Activated CD8-positive, alpha-beta memory T cell treated with anti-CD3 and anti-CD28 coated beads for 48 hours (primary cell): ENCODE results near the gene CMA1.
"Not testable (repeated sequence)": the region's sequence is repeated elsewhere in the genome, so short reads cannot be mapped to it uniquely, and the experiment has no call there.

ENCODE experiments used
- DNase-seq, 3 experiments: peaks; one replicate each; pipeline ENCODE4 v3.0.0-alpha.2; 2020; ENCODE audit warnings: low read depth in 2 of 3, low spot score in 2 of 3

CMA1 gene, protein sequence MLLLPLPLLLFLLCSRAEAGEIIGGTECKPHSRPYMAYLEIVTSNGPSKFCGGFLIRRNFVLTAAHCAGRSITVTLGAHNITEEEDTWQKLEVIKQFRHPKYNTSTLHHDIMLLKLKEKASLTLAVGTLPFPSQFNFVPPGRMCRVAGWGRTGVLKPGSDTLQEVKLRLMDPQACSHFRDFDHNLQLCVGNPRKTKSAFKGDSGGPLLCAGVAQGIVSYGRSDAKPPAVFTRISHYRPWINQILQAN

DNA sequence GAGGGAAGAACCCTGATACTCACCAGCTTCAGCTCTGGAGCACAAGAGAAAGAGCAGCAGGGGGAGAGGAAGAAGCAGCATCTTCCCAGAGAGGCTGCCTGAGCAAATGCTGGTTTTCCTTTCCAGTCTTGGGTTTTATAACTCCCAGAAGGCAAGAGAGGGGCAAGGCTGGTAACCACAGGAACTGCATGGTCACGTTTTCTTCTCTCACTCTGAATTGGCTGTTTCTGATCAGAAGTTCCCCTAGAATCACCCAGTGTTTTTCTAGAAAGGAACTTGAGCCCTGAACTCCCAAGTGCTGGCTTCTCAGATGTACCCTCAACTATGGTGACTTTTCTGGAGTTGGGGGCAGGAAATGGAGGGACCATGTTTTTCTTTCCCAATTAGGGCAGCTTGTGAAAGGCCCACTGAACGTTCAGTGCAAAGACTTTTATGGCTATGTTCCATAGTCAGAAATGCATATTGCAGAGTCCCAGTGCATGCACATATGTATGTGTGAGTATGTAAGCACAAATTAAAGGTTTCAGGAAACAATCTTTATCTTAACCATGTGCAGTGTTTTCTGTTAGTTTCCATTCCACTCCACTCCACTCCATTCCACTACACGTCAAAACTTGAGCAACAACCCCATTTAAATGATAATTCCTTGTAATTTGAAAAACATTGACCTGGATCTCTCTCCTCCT lies at the start of gene CMA1:
Gene CMA1 (minus strand): TSS at position 111 of the 686 bp plus-strand sequence. CDS start 30 bp downstream, at position 81.
- DNase-seq, result no peak

DNA sequence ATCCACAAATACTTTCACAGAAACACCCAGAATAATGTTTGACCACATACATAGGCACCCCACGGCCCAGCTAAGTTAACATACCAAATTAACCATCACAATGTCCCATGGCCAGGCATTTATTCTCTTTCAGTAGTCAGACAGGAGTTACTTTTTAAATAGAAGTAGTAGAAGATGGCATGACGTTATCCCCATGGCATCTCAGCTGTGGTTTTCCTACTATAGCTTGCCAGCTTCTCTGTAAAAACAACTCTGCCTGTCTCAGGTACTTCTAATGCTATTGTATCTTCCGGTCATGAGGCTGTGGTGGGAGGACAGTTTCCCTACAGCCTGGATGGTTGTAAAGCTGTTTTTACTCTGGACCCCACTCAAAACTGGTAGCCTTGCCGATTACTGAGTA lies 48.7 kb upstream of the CMA1 start:
- DNase-seq, result no peak

DNA sequence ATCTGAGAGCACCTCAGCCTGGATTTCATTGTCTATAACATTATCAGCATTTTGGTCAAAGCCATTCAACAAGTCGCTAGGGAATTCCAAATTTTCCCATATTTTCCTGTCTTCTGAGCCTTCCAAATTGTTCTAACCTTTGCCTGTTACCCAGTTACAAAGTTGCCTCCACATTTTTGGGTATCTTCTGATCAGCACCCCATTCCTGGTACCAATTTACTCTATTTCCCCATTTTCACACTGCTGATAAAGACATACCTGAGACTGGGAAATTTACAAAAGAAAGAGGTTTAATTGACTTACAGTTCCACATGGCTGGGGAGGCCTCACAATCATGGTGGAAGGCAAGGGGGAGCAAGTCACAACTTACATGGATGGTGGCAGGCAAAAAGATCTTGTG lies 41.0 kb upstream of the CMA1 start:
- DNase-seq, result not testable (repeated sequence)

DNA sequence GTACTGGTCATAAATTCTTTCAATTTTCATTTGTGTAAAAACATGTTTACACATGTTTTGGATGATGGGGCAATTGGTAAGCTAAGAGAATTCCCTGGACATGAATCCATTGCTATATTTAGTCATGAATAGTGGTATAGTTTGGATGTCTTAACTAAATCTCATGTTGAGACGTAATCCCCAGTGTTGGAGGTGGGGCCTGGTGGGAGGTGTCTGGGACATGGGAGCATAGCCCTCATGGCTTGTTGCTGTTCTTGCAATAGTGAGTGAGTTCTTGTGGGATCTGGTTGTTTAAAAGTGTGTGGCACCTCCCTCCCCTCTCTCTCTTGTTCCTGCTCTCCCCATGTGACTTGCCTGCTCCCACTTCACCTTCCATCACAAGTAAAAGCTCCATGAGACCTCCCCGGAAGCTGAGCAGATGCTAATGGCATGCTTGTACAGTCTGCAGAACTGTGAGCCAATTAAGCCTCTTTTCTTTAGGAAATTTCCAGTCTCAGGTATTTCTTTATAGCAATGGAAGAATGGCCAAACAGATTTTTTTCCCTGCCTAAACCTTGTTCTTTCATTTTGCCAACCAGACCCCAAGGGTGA lies 34.4 kb upstream of the CMA1 start:
- no peak for DNase-seq

DNA sequence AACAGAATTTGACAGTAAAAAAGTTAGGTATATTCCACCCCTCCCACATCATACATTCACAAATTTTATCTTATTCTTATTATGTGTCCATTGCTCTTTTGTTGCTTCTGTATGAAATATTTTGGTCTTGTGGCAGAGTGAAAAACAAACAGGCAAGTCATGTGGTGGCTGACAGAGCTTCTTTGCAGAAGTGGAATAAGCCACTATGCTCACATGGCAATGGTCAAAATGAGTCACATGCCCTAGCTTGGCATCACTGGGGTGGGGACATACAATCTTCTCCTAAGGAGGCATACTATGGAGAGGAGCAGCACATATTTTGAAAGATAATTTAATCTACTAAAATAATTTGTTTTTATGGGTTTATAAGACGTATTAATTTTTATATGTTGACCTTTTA lies 27.7 kb upstream of the CMA1 start:
- no peak for DNase-seq

DNA sequence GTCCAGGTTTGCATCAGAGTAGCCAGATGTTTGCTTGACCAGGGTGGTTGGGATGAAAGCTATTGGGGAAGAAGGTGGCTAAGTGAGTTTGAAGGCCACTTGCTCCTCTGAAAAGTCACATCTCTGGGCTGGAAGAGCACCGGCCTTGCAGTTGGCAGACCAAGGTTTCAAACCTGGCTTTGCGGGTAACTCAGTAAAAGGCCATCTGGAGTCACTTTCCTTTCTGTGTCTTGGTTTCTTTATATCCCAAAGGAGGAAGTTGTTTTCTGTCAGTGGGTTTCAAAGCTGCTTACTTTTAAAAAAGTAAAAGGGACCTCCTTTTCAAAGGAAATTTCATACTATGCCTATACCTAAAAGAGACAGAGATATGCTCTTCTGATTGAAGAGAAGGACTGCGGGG lies 26.2 kb upstream of the CMA1 start:
- DNase-seq, result no peak

DNA sequence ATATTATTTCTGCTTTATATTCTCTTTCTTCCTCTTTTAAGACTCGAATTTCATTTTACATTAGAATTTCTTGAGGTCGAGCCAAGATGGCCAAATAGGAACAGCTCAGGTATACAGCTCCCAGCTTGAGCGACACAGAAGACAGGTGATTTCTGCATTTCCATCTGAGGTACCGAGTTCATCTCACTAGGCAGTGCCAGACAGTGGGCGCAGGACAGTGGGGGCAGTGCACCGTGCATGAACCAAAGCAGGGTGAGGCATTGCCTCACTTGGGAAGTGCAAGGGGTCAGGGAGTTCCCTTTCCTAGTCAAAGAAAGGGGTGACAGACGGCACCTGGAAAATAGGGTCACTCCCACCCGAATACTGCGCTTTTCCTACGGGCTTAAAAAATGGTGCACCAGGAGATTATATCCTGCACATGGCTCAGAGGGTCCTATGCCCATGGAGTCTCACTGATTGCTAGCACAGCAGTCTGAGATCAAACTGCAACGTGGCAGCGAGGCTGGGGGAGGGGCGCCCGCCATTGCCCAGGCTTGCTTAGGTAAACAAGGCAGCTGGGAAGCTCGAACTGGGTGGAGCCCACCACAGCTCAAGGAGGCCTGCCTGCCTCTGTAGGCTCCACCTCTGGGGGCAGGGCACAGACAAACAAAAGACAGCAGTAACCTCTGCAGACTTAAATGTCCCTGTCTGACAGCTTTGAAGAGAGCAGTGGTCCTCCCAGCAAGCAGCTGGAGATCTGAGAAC lies 18.0 kb upstream of the CMA1 start:
- DNase-seq, result not testable (repeated sequence)

DNA sequence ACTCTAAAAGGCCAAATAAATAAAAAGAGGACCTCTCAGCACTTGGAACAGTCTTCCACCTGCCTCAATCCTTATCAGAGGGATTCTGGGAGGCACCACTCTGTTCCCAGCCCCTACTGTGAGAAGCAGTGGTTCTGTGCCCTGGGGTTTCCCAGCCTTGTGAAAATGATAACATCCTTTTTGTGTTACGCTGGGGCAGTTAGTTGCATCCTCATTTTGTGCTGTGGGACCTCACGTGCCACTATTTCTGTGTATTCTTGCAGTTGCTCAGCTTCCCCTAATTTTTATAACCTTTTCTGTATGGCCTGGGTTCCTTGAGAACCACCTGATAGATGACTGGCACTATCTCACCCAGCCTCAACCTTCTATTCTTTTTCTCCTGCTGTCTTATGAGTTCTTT lies 10.8 kb upstream of the CMA1 start:
- no peak for DNase-seq

DNA sequence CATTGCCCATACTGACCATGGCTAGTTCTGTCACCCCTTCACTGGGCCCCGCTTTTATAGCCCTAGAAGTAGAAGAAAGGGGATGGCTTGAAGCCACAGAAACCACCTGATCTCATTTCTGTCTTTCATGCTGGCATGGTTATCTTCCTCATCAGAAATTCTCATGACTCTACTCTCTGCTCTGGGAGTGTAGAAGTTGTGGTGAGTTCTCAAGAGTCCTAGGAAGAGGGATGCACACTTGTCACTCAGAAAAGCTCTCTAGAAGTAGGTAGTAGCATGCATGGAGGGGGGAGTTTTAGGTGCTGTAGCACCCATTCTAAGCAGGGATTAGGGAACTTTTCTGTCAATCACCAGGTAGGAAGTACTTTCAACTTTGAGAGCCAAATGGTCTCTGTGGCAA lies 6.1 kb upstream of the CMA1 start:
- DNase-seq, result no peak

DNA sequence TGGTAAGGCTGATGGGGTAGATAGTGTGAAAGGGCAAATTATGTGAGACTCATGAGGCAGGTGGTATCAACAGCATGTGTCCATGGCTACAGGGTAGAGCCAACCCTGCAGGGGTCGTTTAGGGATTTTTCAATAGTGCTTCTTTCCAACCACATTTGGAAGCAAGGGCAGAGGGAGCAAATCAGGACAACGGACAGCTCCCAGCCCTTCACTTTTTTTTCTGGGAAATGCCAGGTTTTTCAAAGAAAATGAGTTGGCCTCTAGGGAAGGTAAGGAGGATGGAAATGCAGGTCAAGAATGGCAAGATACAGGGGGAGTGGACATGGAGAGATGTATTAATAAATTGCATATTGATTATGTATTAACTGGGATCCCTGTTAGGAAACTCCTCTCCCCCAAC lies 4.9 kb upstream of the CMA1 start:
- no peak for DNase-seq

DNA sequence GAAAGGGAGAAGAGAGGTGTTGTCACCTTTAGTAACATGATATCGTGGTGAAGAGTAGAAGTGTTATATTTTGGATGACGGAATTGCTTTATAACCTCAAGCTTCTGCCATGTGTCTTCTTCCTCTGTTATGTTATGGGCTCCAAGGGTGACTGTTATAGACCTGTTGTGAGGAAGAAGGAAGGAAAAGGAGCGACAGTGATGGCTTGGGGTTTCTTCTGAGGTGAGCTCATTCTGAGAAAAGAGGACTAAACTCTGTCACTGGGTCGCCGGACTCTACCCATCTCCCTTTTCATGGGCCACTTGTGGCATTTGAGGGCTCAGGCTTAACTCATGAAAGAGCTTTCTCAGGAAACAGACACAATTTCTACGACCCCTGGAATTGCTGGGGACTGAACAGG lies 1.6 kb downstream of the CMA1 start:
- no peak for DNase-seq

DNA sequence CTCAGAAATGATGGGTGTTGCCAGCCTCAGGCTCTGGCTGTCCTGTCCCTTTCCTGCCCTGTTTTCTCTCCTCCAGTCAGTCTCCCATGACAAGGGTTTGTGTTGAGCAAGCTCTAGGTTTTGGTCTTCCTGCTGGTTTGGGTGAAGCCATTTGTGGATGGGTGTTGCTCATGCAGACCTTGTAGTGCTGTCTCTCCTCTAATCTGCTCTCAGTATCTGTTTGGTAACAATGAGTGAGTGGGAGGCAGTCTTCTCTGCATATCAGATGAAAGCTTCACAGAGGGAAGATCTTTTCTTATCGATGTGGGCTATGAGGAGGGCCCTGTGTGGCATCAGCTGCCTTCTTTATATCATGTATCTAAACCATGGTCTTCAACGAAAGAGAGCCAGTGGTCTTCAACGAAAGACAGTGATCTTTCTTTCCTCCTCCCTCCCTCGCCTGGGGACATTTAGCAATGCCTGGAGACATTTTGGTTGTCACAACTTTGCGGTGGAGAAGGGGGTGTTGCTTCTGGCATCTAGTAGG lies 3.6 kb downstream of the CMA1 start:
- DNase-seq, result no peak

DNA sequence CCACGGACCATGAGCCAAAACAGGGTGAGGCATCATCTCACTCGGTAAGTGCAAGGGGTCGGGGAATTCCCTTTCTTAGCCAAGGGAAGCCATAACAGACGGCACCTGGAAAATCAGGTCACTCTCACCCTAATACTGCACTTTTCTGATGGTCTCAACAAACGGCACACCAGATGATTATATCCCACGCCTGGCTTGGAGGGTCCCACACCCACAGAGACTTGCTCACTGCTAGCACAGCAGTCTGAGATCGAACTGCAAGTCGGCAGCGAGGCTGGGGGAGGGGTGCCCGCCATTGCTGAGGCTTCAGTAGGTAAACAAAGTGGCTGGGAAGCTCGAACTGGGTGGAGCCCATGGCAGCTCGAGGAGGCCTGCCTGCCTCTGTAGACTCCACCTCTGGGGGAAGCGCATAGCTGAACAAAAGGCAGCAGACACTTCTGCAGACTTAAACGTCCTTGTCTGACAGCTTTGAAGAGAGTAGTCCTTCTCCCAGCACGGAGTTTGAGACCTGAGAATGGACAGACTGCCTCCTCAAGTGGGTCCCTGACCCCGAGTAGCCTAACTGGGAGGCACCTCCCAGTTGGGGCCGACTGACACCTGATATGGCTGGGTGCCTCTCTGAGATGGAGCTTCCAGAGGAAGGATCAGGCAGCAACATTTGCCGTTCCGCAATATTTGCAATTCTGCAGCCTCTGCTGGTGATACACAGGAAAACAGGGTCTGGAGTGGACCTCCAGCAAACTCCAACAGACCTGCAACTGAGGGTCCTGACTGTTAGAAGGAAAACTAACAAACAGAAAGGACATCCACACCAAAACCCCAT lies 16.3 kb downstream of the CMA1 start:
- not testable (repeated sequence) for DNase-seq

DNA sequence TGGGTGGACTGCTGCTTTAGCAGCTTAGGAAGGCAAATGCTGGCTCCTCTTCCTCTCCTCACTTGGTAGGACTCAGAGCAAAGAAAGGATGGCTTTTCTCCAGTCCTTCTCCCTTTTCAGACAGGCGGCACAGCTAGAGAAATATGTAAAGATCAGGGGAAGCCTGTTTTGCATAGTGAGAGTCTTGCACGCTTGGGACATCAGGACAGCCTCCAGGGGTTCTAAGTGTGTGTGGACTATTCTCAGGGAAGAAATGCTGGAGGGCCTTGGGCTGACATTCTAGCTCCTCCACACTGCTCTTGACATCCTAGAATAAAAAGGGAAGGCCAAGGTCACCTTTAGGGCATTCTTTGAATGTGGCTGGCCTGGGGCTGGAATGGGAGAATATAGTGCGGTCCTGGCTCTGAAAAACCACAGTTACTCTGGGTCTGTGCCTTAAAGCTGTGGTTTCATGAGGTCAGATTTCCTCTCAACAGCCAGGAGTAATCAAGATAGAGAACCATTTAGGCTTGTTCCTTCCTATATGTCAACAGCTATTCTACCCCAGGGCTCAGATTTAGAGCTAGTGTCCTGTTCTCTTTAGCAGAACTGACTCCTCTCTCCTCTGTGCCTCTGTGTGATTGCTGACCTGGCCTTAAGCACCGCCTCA lies 24.3 kb downstream of the CMA1 start:
- DNase-seq, result no peak

DNA sequence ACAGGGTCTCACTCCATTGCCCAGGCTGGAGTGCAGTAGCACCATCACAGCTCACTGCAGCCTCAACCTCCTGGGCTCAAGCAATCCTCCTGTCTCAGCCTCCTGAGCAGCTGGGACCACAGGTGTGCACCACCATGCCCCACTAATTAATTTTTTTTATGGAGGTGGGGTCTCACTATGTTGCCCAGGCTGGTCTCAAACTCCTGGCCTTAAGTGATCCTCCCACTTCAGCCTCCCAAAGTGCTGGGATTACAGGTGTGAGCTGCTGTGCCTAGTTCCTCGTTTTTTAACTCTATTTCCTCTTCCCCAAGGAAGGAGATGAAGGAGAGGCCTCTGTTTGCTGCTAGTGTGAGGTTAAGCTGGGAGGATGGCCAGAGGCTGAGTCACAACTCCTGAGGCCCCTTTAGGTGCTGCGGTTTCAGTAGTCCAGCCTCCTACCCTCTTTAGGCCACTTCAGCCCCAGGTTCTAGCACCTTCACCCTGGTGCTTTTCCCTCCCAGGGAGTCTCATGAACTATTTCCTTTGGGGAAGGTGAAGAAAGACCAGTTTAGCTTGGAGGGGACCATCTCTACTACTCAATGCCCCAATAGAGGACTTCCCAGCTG lies 25.3 kb downstream of the CMA1 start:
- not testable (repeated sequence) for DNase-seq

DNA sequence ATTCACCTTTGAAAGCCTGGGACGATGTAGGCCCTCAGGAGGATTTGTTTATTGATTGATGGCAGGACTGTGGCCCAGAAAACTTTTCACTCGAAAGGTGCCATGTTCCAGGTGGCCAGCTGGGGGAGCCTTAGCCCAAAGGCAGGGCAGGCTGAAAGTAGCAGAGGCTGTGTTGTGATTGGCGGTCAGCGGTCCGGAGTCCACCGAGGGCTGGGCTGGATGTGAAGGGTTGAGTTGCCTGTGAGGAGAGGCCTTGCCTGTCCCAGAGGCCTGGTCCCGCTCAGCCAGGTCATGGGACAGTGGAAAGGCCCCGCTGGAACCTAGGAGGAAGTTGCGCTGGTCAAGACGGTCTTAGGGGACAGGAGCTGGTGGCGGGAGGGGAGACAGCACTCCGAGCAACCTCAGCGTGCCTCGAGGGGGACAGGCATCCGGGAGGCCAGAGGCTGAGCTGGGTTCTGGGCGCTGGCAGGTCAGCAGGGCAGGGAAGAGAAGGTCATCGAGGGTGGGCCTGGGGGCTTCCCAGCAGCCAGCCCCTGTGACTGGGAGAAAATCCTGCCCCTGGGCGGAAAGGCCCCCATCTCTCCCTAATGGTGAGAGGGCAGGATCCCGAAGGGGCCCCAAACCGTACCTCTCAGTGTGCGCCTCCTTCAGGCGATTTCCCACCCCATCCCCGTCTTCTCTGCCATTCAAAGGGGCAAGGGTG lies 26.3 kb downstream of the CMA1 start:
- peak; percentile 19 to 23 (median 22) for DNase-seq

DNA sequence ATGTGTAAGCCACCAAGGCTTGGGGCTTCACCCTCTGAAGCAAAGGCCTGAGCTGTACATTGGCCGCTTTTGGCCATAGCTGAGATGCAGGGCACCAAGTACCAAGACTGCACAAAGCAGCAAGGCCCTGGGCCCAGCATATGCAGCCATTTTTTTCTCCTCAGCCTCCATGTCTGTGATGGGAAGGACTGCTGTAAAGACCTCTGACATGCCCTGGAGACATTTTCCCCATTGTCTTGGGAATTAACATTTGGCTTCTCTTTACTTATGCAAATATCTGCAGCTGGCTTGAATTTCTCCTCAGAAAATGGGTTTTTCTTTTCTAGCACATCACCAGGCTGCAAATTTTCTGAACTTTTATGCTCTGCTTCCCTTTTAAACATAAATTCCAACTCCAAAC lies 28.1 kb downstream of the CMA1 start:
- not testable (repeated sequence) for DNase-seq

DNA sequence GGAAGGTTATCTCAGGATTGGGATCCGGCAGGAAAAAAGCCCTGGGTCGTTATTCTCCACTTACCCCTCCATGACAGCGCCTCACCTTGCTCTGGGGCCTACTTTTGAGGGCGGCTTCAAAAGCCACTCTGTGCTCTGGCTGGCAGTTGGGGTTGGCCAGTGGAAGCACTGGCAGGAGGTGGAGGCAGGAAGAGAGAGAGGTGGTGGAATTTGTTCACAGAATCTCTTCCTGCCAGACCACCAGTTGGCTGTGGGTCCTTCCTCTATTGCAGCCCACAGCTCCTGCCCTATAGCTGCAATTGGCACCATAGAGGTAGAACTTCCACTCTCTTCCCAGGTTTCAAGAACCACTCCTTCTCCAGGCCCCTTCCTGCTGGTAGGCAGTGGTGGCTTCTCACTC lies 32.8 kb downstream of the CMA1 start:
- DNase-seq, result no peak

DNA sequence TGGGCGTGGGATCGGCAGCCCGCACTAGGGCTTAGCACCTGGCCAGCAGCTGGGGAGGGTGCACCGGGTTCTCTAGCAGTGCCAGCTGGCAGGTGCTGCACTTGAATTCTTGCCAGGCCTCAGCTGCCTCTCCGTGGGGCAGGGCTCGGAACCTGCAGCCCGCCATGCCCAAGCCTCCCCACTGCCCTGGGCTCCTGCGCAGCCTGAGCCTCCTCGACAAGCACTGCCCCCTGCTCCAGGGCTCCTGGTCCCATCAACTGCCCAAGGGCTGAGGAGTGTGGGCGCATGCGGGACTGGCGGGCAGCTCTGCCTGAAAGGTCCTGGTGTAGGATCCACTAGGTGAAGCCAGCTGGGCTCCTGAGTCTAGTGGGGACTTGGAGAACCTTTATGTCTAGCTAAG lies 34.9 kb downstream of the CMA1 start:
- no peak for DNase-seq
